GM18907 (cell line): ENCODE data around the gene SYNJ2.

Experiments
- ATAC-seq: cut with Tn5 transposase; IDR thresholded peaks from one replicate; pipeline ENCODE4 v1.9.1; 2021; ENCODE audit warnings: mild to moderate bottlenecking, moderate library complexity; ENCODE audit not compliant: unreplicated experiment

Gene SYNJ2

GRCh38 chr6:158010591-158011477, 29.2 kb downstream of the SYNJ2 start:
- no peak for ATAC-seq

GRCh38 chr6:158011478-158011920, 29.8 kb downstream of the SYNJ2 start:
- ATAC-seq, result no peak

- no peak for ATAC-seq
Measured at GRCh38 chr6:158011980-158012566, 30.4 kb downstream of the SYNJ2 start.

DNA sequence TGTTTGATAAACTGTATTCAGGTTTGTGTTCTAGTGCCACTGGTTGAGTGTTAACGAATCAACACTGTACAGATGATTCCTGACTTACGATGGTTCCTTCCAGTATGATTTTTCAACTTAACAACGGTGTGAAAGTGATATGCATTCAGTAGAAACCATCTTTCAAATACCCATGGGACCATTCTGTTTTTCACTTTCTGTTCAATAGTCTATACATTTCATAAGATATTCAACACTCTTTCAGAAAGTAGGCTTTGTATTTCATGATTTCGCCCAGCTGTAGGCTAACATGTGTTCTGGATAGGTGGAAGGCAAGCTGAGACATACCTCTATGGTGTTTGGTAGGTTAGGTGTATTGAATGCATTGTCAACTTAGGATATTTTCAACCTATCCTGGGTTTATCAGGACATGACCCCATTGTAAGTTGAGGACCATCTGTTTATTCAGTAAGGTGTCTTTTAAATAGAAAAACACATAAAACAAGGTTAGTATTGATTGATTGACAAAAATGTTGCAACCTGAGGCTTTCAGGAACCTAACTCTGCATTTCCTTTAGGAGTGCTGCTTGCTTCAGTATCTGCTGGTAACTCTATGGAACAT, 32.3 kb downstream of the SYNJ2 start:
- ATAC-seq, result no peak

DNA sequence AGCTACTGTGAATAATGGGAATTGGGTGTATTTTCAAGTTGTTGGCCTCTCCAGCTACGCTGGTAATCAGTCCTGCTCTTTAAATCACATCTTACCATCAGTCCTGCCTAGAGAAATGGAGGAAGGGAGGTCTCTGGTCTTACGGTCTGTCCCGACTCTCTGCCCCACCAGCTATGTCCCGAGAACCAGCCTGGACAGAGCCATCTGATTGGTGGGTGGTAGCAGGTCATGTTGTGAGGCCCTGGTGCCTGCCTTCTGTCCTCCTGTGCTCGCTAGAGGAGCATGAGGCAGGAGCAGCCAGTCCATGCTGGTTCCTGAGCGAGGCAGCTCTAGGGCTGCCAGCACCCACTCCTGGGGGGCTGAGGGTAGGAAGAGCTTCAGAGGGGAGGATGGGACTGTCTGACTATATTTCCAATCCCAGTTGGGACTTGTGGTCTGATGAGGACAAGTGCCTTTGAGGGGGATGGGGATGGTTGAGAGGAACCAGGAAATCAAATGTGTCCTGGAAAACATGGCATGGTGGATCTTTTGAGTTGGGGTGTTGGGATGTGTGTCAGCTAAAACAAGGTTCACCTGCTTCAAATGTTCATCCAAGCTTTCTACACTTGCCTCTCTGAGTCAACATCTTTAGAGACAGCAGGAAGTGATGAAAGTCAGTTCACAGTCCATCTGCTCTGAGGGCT, 33.0 kb downstream of the SYNJ2 start:
- no peak for ATAC-seq

DNA sequence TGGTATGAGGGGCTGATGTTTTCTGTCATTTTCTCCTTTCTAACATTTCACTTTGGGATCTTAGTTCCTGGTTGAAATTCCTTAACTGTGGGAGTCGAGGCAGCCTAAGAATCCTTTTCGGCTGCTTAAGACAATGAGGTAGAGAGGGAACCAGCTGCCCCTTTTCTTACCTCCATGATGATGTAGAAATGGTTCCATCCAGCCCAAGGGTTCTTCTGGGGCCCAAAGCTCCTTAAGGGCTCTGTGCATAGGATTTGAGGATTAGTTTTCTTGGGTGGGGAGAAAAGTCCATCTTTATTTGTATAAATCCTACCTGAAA, 33.5 kb downstream of the SYNJ2 start:
- ATAC-seq, result no peak

- no peak for ATAC-seq
Measured at GRCh38 chr6:158016571-158017383, 35.1 kb downstream of the SYNJ2 start.

GRCh38 chr6:158017621-158018040, 36.0 kb downstream of the SYNJ2 start:
- ATAC-seq, result no peak

GRCh38 chr6:158018041-158018771, 36.5 kb downstream of the SYNJ2 start:
- ATAC-seq, result no peak

- no peak for ATAC-seq
Measured at GRCh38 chr6:158018851-158019361, 37.2 kb downstream of the SYNJ2 start.

- no peak for ATAC-seq
Measured at GRCh38 chr6:158019416-158019815, 37.8 kb downstream of the SYNJ2 start.

GRCh38 chr6:158020272-158020711, 38.6 kb downstream of the SYNJ2 start:
- no peak for ATAC-seq

- ATAC-seq, result no peak
Measured at GRCh38 chr6:158020811-158021210, 39.1 kb downstream of the SYNJ2 start.

GRCh38 chr6:158021376-158021775, 39.7 kb downstream of the SYNJ2 start:
- no peak for ATAC-seq

DNA sequence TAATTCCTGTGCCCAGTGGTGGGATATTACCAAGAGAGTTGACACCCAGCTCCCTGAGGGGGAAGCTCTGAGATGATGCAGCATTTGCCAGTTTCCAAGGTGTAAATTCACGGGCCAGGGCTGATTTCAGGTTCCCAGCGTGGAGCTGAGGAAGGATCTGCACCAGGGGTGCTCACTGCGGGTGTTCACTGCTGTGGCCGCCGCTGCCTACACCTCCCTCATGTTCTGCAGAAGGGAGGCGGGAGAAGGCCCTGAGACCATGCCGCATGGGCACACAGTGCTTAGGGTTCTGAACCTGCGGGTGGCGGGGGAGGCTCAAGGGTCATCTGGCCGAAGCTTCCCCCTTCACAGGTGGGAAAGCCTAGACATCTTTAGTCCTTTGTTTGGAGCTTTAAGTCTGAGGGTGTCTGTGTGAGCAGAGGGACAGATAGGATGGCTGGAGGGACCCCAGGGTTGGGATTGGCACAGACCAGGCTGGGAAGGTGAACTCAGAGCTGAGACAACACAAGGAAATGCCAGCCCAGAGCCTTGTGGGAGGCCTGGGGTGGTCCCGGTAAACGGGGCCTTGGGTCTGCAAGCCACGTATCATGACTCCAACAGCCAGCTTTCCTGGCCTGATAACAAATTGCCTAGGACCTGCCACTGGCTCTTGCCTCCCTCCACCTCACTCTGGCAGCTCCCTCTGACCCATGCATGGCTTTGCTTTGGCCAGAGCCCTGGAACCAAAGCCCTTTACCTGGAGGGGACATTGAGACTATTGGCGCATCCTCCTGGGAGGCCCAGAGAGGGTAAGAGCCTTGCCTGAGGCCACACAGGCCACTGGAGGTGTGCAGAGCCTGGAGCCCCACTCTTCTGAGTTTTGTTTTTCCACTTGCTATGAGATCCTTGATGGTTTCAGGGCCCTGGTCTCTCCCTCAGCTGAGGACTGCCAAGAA, 40.4 kb downstream of the SYNJ2 start:
- no peak for ATAC-seq

GRCh38 chr6:158022749-158023596, 41.3 kb downstream of the SYNJ2 start:
- no peak for ATAC-seq

GRCh38 chr6:158023597-158023939, 41.9 kb downstream of the SYNJ2 start:
- ATAC-seq, result no peak
